IPS DF 6.9 (cell line): ENCODE data around the gene ZC3H12C.
"Not testable (repeated sequence)": the region's sequence is repeated elsewhere in the genome, so short reads cannot be mapped to it uniquely, and the experiment has no call there.

ENCODE experiments used
- DNase-seq: peaks from one replicate; pipeline ENCODE4 v3.0.0-alpha.2; 2013; ENCODE audit warnings: low read depth, low spot score
- H3K27ac ChIP-seq: one replicate; pipeline ENCODE4 v1.5.1; 2013; ENCODE audit warnings: low read length, control low read depth
- H3K27me3 ChIP-seq: 2 replicates; pipeline ENCODE4 v1.6.1; 2013; ENCODE audit warnings: mild to moderate bottlenecking, low read length; ENCODE audit not compliant: control insufficient read depth, insufficient read depth
- H3K36me3 ChIP-seq: 2 replicates; pipeline ENCODE4 v1.6.1; 2013; ENCODE audit warnings: low read length; ENCODE audit not compliant: control insufficient read depth, insufficient read depth
- H3K4me1 ChIP-seq: 2 replicates; pipeline ENCODE4 v1.6.1; 2013; ENCODE audit warnings: low read length; ENCODE audit not compliant: control insufficient read depth, insufficient read depth
- H3K4me3 ChIP-seq: 2 replicates; pipeline ENCODE4 v1.5.1; 2013; ENCODE audit warnings: mild to moderate bottlenecking, low read length
- H3K9me3 ChIP-seq: 2 replicates; pipeline ENCODE4 v1.6.1; 2013; ENCODE audit warnings: low read length, inconsistent platforms; ENCODE audit not compliant: control insufficient read depth, insufficient read depth
- WGBS: extraction: QIAGEN DNeasy Blood & Tissue Kit; methylation state at CpG from one replicate; pipeline ENCODE4 v1.1.7; 2013; ENCODE audit warnings: mixed read lengths, missing lambda C conversion rate; ENCODE audit not compliant: insufficient read length, insufficient coverage; 5-methylcytosine and 5-hydroxymethylcytosine counted together

ZC3H12C gene

DNA sequence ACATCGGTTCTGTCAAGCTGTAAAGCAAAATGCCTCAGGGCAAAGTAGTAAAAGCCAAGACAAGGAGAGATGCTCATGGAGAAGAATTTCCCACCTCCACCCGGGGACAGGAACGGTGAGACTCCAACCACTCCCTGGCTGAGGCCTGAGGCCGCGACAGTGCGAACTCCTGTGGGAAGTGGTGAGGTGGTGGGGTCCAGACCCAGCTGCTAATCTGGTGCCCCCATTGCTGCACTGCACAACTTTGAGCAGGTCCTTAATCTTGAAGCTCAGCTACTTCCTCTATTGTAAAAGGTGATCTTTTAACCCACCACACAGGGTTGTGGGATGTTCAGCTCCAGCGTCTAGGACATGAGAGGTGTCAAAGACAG is 83.9 kb downstream of the ZC3H12C start:
- WGBS: no CpG with 5 or more reads among the region's 7 CpGs
- Histone ChIP-seq H3K4me3 (no peak overlapping the region), H3K36me3 (no peaks in the 10 kb centered on the region), H3K27me3 (no peaks in the 10 kb centered on the region), H3K9me3 (no peaks in the 10 kb centered on the region), H3K27ac (no peak overlapping the region), H3K4me1 (peaks cover 9% of the 10 kb centered on the region)
- DNase-seq: no peak

DNA sequence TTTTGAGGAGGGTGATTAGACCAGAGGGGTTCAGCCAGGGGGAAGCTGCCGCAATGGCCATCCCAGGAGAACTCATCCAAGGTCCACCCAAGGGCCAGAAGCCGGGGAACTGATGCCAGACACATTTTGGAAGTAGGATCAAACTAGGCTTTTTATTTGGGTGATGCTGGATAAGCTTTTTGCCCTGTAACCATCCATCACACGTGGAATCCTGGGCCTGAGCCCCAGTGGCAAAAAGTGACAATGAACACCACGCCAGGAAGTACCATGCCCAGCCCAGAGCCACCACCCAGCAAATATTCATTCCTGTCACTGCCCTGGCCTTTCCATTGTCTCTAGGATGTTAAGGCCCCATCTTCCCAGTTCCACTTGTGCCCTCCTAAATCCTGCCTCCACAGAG is 85.9 kb downstream of the ZC3H12C start:
- Histone ChIP-seq H3K4me1 (peaks cover 9% of the 10 kb centered on the region), H3K9me3 (no peaks in the 10 kb centered on the region), H3K27me3 (no peaks in the 10 kb centered on the region), H3K27ac (no peak overlapping the region), H3K36me3 (no peaks in the 10 kb centered on the region), H3K4me3 (no peak overlapping the region)
- DNase-seq: no peak
- WGBS: no CpG with 5 or more reads among the region's 4 CpGs

DNA sequence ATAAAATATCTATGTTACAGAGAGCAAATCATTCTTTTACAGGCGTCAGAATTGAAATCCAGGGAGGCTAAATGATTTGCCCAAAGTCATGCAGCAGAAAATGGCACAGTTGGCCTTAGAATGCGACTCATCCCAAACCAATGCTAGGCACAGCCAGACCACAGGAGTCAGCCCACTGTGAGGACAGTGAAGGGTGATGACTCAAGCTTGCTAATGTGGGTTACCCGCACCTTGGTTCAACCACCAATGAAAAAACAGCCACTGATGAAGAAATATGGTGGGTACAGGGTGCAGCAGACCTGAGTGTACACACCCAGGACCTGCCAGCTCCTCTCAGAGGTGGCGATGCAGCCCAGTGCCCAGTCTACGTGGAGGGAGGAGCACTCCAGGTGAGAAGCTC is 89.7 kb downstream of the ZC3H12C start:
- no peak overlapping the region for H3K4me3 ChIP-seq
- no peak overlapping the region for H3K27ac ChIP-seq
- H3K4me1 ChIP-seq: no peaks in the 10 kb centered on the region; the same call in 1 of the 2 replicates
- DNase-seq: no peak
- no CpG with 5 or more reads among the region's 5 CpGs for WGBS
- no peaks in the 10 kb centered on the region for H3K27me3 ChIP-seq
- H3K36me3 ChIP-seq: no peaks in the 10 kb centered on the region
- H3K9me3 ChIP-seq: no peaks in the 10 kb centered on the region

DNA sequence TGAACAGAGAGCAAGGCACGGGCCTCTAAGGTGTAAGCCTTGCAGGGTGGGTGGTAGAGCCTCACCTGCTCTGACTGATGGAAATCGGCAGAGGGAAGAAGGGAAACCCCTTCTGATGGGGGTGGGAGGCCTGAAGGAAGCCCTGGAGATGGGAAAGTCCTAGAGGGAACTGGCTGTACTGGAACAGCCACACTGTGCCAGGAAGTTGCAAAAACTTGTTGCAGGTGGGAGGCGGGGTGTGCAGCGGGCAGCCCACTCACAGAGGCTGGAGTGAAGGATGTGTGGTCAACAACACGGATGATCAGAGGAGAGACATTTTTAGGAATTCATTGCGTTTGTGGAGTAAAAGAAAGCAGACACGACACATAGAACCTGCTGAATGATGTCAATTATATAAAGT is 91.3 kb downstream of the ZC3H12C start:
- H3K9me3 ChIP-seq: no peaks in the 10 kb centered on the region
- no peak overlapping the region for H3K27ac ChIP-seq
- DNase-seq: no peak
- no CpG with 5 or more reads among the region's 7 CpGs for WGBS
- no peak overlapping the region for H3K4me3 ChIP-seq
- no peaks in the 10 kb centered on the region; the same call in 1 of the 2 replicates for H3K4me1 ChIP-seq
- no peaks in the 10 kb centered on the region for H3K27me3 ChIP-seq
- H3K36me3 ChIP-seq: no peaks in the 10 kb centered on the region

DNA sequence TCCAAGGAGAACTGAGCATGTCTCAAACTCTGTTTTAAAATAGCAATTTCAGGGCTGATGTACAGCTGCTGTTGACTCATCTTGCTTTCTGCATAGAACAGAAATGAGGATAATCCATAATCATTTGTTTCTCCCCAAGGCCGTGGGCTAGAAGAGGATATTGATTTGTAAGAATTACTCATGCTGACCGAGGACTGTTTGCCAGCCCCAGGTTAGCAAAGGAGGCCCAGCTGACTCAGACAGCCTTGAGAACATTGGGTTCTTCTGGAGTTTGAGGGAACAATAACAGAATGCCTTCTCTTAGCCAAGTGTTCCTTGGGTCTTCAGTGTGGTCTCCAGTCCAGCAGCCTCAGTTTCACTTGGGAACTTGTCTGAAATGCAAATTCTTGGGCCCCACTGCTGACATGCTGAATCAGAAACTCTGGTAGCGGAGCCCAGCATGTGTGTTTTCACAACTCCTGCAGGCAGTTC is 92.0 kb downstream of the ZC3H12C start:
- Histone ChIP-seq H3K4me3 (no peak overlapping the region), H3K27ac (no peak overlapping the region), H3K4me1 (no peaks in the 10 kb centered on the region; the same call in 1 of the 2 replicates), H3K36me3 (no peaks in the 10 kb centered on the region), H3K27me3 (no peaks in the 10 kb centered on the region), H3K9me3 (no peaks in the 10 kb centered on the region)
- no CpG with 5 or more reads among the region's 3 CpGs for WGBS
- DNase-seq: no peak

DNA sequence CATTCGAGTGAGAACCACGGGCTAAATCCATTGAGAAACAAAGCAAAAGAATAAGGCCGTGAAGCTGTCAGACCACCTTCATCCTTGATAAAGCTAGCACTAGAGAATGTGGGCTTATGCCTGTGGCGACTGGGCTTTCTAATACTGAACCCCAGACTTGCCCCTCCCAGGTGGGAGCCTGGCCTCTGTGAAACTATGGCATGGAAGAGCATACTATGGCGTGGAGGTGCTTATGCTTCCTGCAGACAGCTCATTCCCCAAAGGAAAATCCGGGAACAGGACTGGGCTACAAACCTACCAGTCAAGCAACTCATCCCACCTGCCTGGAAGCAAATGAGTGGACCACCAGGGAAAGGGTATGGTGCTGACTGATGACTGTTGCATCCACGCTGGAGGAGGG is 92.4 kb downstream of the ZC3H12C start:
- no peak overlapping the region for H3K4me3 ChIP-seq
- no peaks in the 10 kb centered on the region for H3K9me3 ChIP-seq
- H3K27ac ChIP-seq: no peak overlapping the region
- H3K36me3 ChIP-seq: no peaks in the 10 kb centered on the region
- H3K4me1 ChIP-seq: no peaks in the 10 kb centered on the region; the same call in 1 of the 2 replicates
- no CpG with 5 or more reads among the region's 7 CpGs for WGBS
- DNase-seq: no peak
- no peaks in the 10 kb centered on the region for H3K27me3 ChIP-seq

DNA sequence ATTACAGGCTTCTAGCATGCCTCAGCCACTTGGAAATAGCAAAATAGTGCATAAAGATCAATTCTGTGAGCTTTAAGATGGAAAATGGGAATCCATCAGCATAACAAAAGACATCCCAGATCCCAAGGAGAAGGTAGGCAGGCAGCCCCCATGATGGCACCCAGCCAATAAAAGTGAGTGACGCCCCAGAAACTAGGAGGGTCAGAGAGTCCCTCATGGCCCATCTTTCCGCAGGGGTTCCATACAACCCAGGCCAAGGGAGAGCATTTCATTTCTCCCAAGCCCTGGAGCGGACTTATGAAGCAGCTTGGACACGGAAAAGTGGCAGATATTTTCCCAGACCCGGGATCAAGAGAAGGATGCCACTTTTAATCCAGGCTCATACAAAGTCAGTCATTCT is 93.3 kb downstream of the ZC3H12C start:
- no peaks in the 10 kb centered on the region for H3K9me3 ChIP-seq
- H3K36me3 ChIP-seq: no peaks in the 10 kb centered on the region
- H3K4me3 ChIP-seq: no peak overlapping the region
- DNase-seq: no peak
- H3K27ac ChIP-seq: no peak overlapping the region
- H3K27me3 ChIP-seq: no peaks in the 10 kb centered on the region
- no CpG with 5 or more reads among the region's 5 CpGs for WGBS
- H3K4me1 ChIP-seq: no peaks in the 10 kb centered on the region; the same call in 1 of the 2 replicates

DNA sequence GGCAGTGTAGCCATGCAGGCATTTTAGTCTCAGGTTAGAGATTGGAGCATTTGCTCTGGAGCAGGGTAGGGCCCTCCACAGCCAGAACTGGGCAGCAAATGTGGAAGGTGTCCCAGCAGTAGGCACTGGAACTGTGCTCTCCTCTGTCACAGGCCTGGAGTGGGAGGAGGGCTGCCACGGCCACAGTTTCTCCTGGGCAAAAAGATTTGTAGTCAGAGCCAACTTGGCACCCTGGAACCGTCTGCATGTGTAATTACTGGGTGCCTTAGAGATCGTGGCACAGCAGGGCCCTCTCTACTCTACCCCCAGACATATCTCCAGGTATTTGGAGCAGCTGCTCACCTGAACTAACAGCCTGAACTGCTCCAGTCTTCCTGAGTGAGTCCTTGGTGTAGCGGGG is 93.7 kb downstream of the ZC3H12C start:
- Histone ChIP-seq H3K27me3 (no peaks in the 10 kb centered on the region), H3K4me1 (no peaks in the 10 kb centered on the region; the same call in 1 of the 2 replicates), H3K4me3 (no peak overlapping the region), H3K9me3 (no peaks in the 10 kb centered on the region), H3K36me3 (no peaks in the 10 kb centered on the region), H3K27ac (no peak overlapping the region)
- WGBS: no CpG with 5 or more reads among the region's 4 CpGs
- DNase-seq: no peak

DNA sequence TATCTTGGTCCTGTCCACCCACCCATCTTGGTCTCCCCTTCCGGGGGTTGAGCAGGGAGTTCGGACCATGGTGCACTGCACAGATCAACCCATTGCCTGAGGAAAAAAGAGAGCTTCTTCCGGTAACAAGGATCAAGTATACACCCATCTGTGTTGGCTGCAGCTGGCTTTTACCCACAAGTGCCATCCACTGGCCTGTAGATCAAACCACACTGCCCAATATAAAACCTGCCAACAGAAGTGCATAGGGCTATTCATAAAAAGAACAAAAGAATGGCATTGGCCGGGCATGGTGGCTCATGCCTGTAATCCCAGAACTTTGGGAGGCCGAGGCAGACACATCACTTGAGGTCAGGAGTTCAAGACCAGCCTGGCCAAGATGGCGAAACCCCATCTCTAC is 94.5 kb downstream of the ZC3H12C start:
- DNase-seq: no peak
- Histone ChIP-seq H3K9me3 (no peaks in the 10 kb centered on the region), H3K4me3 (no peak overlapping the region), H3K27ac (no peak overlapping the region), H3K36me3 (no peaks in the 10 kb centered on the region), H3K4me1 (no peaks in the 10 kb centered on the region; the same call in 1 of the 2 replicates), H3K27me3 (no peaks in the 10 kb centered on the region)
- WGBS: no CpG with 5 or more reads among the region's 6 CpGs

DNA sequence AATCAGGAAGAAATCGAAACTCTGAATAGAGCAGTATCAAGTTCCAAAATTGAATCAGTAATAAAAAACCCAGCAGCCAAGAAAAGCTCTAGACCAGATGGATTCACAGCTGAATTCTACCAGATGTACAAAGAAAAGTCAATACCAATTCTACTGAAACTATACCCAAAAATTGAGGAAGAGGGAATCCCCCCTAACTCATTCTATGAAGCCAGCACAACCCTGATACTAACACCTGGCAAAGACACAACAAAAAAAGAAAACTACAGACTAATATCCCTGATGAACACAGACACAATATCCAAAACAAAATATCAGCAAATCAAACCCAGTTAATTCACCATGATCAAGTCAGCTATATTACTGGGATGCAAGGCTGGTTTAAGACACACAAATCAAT is 97.7 kb downstream of the ZC3H12C start:
- no CpG with 5 or more reads among the region's 1 CpG for WGBS
- H3K27ac ChIP-seq: no peak overlapping the region

DNA sequence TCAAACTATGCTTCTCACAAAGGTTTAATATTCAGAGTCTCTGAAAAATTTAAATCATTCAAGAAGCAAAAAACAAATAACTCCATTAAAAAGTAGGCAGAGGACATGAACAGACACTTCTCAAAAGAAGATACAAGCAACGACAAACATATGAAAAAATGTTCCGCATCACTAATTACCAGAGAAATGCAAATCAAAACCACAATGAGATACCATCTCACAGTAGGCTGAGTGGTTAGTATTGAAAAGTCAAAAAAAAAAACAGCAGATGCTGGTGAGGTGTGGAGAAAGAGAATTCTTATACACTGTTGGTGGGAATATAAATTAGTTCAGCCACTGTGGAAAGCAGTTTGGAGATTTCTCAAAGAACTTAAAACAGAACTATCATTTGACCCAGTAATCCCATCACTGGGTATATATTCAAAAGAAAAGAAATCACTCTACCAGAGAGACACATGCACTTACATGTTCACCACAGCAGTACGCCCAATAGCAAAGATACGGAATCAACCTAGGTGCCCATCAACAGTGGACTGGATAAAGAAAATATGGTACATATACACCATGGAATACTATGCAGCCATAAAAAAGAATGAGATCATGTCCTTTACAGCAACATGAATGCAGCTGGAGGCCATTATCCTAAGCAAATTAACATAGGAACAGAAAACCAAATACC is 99.6 kb downstream of the ZC3H12C start:
- DNase-seq, H3K27ac ChIP-seq, H3K36me3 ChIP-seq, H3K9me3 ChIP-seq, H3K4me1 ChIP-seq, H3K27me3 ChIP-seq, H3K4me3 ChIP-seq: not testable (repeated sequence)
- no CpG with 5 or more reads among the region's 4 CpGs for WGBS

More for the DNA sequence above, 97.7 kb downstream of the ZC3H12C start:
- H3K27me3 ChIP-seq: no peaks in the 10 kb centered on the region
- no peaks in the 10 kb centered on the region for H3K9me3 ChIP-seq
- H3K36me3 ChIP-seq: no peaks in the 10 kb centered on the region
- no peak for DNase-seq
- H3K4me3 ChIP-seq: no peak overlapping the region
- no peaks in the 10 kb centered on the region; the same call in 1 of the 2 replicates for H3K4me1 ChIP-seq
